Neural cell (in vitro differentiated cells): ENCODE results near the gene CHRM3. TPM values are rescaled to one million over a fixed set of nuclear protein-coding genes. Genes with fewer than 3 reads are reported as not detected.

ENCODE experiments used
- H2AFZ ChIP-seq: fragments of 200-600, 300-800 bp; sonication (generic), shearing (Covaris generic); 2 replicates; pipeline ENCODE4 v1.6.0; 2014; ENCODE audit warnings: low read depth, mild to moderate bottlenecking, antibody characterized with exemption, low read length, moderate library complexity
- H3F3A ChIP-seq: fragments of 200-600 bp; shearing (Covaris generic); 2 replicates; pipeline ENCODE4 v1.6.1; 2016; ENCODE audit warnings: mild to moderate bottlenecking, moderate library complexity, mixed read lengths, antibody characterized with exemption, low read length; ENCODE audit not compliant: insufficient read depth, poor library complexity, severe bottlenecking
- H3K27ac ChIP-seq: fragments of 200-600, 300-800 bp; sonication (generic), shearing (Covaris generic); 2 replicates; pipeline ENCODE4 v1.5.1; 2014; ENCODE audit warnings: mild to moderate bottlenecking, low read length, moderate library complexity
- H3K27me3 ChIP-seq: fragments of 300-800, 200-600 bp; sonication (generic), shearing (Covaris generic); 2 replicates; pipeline ENCODE4 v1.6.0; 2014; ENCODE audit warnings: mild to moderate bottlenecking, low read depth, low read length, moderate library complexity; ENCODE audit not compliant: insufficient read depth
- H3K36me3 ChIP-seq: fragments of 300-800, 200-600 bp; sonication (generic), shearing (Covaris generic); 2 replicates; pipeline ENCODE4 v1.5.1; 2014; ENCODE audit warnings: mild to moderate bottlenecking, antibody characterized with exemption, low read length, moderate library complexity; ENCODE audit not compliant: insufficient read depth
- H3K4me2 ChIP-seq: fragments of 300-800, 200-600 bp; sonication (generic), shearing (Covaris generic); 2 replicates; pipeline ENCODE4 v1.6.0; 2014; ENCODE audit warnings: mild to moderate bottlenecking, low read length
- H3K4me3 ChIP-seq: fragments of 300-800, 200-600 bp; sonication (generic), shearing (Covaris generic); 2 replicates; pipeline ENCODE4 v1.5.1; 2014; ENCODE audit warnings: mild to moderate bottlenecking, low read length, moderate library complexity
- H3K79me2 ChIP-seq: fragments of 200-600 bp; shearing (Covaris generic); replicated peaks from 2 replicates; pipeline ENCODE4 v1.6.0; 2014; ENCODE audit warnings: mild to moderate bottlenecking, low read length, moderate library complexity; ENCODE audit not compliant: insufficient read depth
- H3K9ac ChIP-seq: fragments of 300-800, 200-600 bp; sonication (generic), shearing (Covaris generic); 2 replicates; pipeline ENCODE4 v1.6.1; 2016; ENCODE audit warnings: mild to moderate bottlenecking, low read length, mixed read lengths
- H3K9me2 ChIP-seq: fragments of 200-600 bp; shearing (Covaris generic); 2 replicates; pipeline ENCODE4 v1.6.1; 2016; ENCODE audit warnings: mild to moderate bottlenecking, low read length, mixed read lengths; ENCODE audit not compliant: insufficient read depth
- H3K9me3 ChIP-seq: fragments of 200-600, 300-800 bp; sonication (generic), shearing (Covaris generic); 2 replicates; pipeline ENCODE4 v1.6.1; 2016; ENCODE audit warnings: mild to moderate bottlenecking, mixed run types, low read length, moderate library complexity, mixed read lengths
- H4K20me1 ChIP-seq: fragments of 200-600 bp; shearing (Covaris generic); 2 replicates; pipeline ENCODE4 v1.6.1; 2016; ENCODE audit warnings: mild to moderate bottlenecking, mixed run types; ENCODE audit not compliant: insufficient read depth
- CTCF ChIP-seq: fragments of 450-650 bp; IDR thresholded peaks from 2 replicates; pipeline ENCODE4 v1.5.1; 2014; ENCODE audit warnings: antibody characterized with exemption, mild to moderate bottlenecking, moderate library complexity; ENCODE audit not compliant: poor library complexity, severe bottlenecking
- EP300 ChIP-seq: fragments of 450-650 bp; conservative IDR thresholded peaks from 2 replicates; pipeline ENCODE4 v1.6.1; 2014; ENCODE audit warnings: antibody characterized with exemption, mild to moderate bottlenecking, moderate library complexity; ENCODE audit not compliant: poor library complexity, severe bottlenecking
- EZH2 ChIP-seq: fragments of 200-600, 300-800 bp; shearing (Covaris generic), sonication (generic); IDR thresholded peaks from 2 replicates; pipeline ENCODE4 v1.6.1; 2014; ENCODE audit warnings: antibody characterized with exemption, low read length, borderline replicate concordance, mild to moderate bottlenecking; ENCODE audit not compliant: insufficient read depth, poor library complexity, severe bottlenecking
- MXI1 ChIP-seq: fragments of 450-650 bp; conservative IDR thresholded peaks from 2 replicates; pipeline ENCODE4 v1.6.1; 2014; ENCODE audit warnings: antibody characterized with exemption, mild to moderate bottlenecking; ENCODE audit not compliant: poor library complexity, severe bottlenecking
- POLR2AphosphoS5 ChIP-seq: IDR thresholded peaks from 2 replicates; pipeline ENCODE4 v1.6.1; 2012
- RAD21 ChIP-seq: fragments of 450-650 bp; conservative IDR thresholded peaks from 2 replicates; pipeline ENCODE4 v1.6.1; 2014; ENCODE audit warnings: antibody characterized with exemption, mild to moderate bottlenecking, moderate library complexity
- SMC3 ChIP-seq: fragments of 450-650 bp; conservative IDR thresholded peaks from 2 replicates; pipeline ENCODE4 v1.6.1; 2014; ENCODE audit warnings: antibody characterized with exemption, mild to moderate bottlenecking, moderate library complexity; ENCODE audit not compliant: poor library complexity
- TAF1 ChIP-seq: IDR thresholded peaks from 2 replicates; pipeline ENCODE4 v1.6.1; 2012; ENCODE audit warnings: low read depth
- polyA plus RNA-seq: library from polyadenylated mRNA; depleted of rRNA; stranded (reverse); fragments of >200 nt; gene quantifications from 2 replicates; pipeline ENCODE4 v1.2.3, GENCODE V29; 2014
- TF ChIP-seq, protein P1 (sequence below): IDR thresholded peaks from 2 replicates; pipeline ENCODE4 v1.6.1; 2012; ENCODE audit warnings: borderline replicate concordance

CHRM3 gene
- polyA plus RNA-seq, 1 donor from 2014 or later = 0.16 TPM

DNA sequence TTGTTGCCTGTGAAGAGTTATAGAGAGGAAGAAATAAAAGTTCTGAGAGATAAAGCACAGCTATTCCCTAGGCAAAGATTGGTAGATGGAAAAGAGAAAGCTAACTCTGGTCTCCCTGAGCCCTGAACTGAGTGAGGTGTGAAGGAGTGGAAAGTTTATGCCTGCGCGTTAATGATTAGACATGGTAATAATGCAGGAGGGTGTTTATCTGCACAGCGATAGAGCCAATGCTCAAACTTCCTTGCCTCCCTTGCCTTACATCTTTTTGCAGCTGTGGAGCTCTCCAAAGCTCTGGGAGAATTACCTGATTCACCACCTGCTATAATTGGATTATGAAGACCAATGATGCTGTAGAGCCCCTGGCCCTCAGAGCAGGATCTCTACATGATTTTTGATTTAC, 32.8 kb upstream of the CHRM3 start:
- Histone ChIP-seq H3K9ac (no peak overlapping the region), H3K27ac (no peak overlapping the region), H3F3A (no peaks in the 10 kb centered on the region), H3K9me2 (no peaks in the 10 kb centered on the region), H3K4me2 (no peak overlapping the region), H4K20me1 (no peaks in the 10 kb centered on the region), H3K79me2 (no peaks in the 10 kb centered on the region), H3K36me3 (no peaks in the 10 kb centered on the region), H3K9me3 (no peaks in the 10 kb centered on the region), H3K27me3 (no peaks in the 10 kb centered on the region), H3K4me3 (no peak overlapping the region), H2AFZ (no peak overlapping the region)
- no peak for TF ChIP-seq CTCF
- no peak for TF ChIP-seq SMC3

GRCh38 chr1:239354231-239354630, 32.1 kb upstream of the CHRM3 start:
- Histone ChIP-seq H3K4me3 (no peak overlapping the region), H3K4me2 (no peak overlapping the region), H3F3A (no peaks in the 10 kb centered on the region), H3K27me3 (no peaks in the 10 kb centered on the region), H3K9me3 (no peaks in the 10 kb centered on the region), H3K79me2 (no peaks in the 10 kb centered on the region), H2AFZ (no peak overlapping the region), H3K9ac (no peak overlapping the region), H4K20me1 (no peaks in the 10 kb centered on the region), H3K9me2 (no peaks in the 10 kb centered on the region), H3K36me3 (no peaks in the 10 kb centered on the region), H3K27ac (no peak overlapping the region)
- TF ChIP-seq TAF1 (no peak), CTCF (no peak), SMC3 (no peak), EZH2 (no peak), RAD21 (no peak), EP300 (no peak), MXI1 (no peak), POLR2AphosphoS5 (no peak)
- TF ChIP-seq, protein P1, sequence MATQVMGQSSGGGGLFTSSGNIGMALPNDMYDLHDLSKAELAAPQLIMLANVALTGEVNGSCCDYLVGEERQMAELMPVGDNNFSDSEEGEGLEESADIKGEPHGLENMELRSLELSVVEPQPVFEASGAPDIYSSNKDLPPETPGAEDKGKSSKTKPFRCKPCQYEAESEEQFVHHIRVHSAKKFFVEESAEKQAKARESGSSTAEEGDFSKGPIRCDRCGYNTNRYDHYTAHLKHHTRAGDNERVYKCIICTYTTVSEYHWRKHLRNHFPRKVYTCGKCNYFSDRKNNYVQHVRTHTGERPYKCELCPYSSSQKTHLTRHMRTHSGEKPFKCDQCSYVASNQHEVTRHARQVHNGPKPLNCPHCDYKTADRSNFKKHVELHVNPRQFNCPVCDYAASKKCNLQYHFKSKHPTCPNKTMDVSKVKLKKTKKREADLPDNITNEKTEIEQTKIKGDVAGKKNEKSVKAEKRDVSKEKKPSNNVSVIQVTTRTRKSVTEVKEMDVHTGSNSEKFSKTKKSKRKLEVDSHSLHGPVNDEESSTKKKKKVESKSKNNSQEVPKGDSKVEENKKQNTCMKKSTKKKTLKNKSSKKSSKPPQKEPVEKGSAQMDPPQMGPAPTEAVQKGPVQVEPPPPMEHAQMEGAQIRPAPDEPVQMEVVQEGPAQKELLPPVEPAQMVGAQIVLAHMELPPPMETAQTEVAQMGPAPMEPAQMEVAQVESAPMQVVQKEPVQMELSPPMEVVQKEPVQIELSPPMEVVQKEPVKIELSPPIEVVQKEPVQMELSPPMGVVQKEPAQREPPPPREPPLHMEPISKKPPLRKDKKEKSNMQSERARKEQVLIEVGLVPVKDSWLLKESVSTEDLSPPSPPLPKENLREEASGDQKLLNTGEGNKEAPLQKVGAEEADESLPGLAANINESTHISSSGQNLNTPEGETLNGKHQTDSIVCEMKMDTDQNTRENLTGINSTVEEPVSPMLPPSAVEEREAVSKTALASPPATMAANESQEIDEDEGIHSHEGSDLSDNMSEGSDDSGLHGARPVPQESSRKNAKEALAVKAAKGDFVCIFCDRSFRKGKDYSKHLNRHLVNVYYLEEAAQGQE = no peak
